ENCODE measurements around the gene MFGE8.

- TF ChIP-seq CTCF (IDR thresholded peaks at IDR 0.05) (no peak), POLR2A (IDR thresholded peaks at IDR 0.05) (no peak)
Measured at GRCh38 chr15:88940110-88940675, 27.0 kb upstream of the MFGE8 start.

Measured in Peyer's patch (tissue), 4 donors.